GM03348 (cell line): Measurements from ENCODE around the gene ONECUT3.
"Not testable (repeated sequence)": the region's sequence is repeated elsewhere in the genome, so short reads cannot be mapped to it uniquely, and the experiment has no call there.

ENCODE experiments used
- DNase-seq: peaks from one replicate; pipeline ENCODE4 v3.0.0; 2012; ENCODE audit warnings: low spot score

Gene ONECUT3

GRCh38 chr19:1794424-1795172, 41.3 kb downstream of the ONECUT3 start:
- DNase-seq: no peak

- no peak for DNase-seq
These were observed 43.3 kb downstream of the ONECUT3 start for GRCh38 chr19:1796395-1797142.

GRCh38 chr19:1797313-1797712, 44.0 kb downstream of the ONECUT3 start:
- DNase-seq: not testable (repeated sequence)

- DNase-seq: no peak
These were observed 46.5 kb downstream of the ONECUT3 start for GRCh38 chr19:1799695-1800342.

- DNase-seq: no peak
These were observed 51.6 kb downstream of the ONECUT3 start for GRCh38 chr19:1804858-1805257.

GRCh38 chr19:1805401-1806183, 52.3 kb downstream of the ONECUT3 start:
- no peak for DNase-seq

- no peak for DNase-seq
These were observed 53.1 kb downstream of the ONECUT3 start for GRCh38 chr19:1806184-1807029.

- no peak for DNase-seq
These were observed 53.9 kb downstream of the ONECUT3 start for GRCh38 chr19:1807030-1807694.

GRCh38 chr19:1807695-1808394, 54.5 kb downstream of the ONECUT3 start:
- DNase-seq: no peak

- DNase-seq: no peak
These were observed 55.1 kb downstream of the ONECUT3 start for GRCh38 chr19:1808395-1808731.

- no peak for DNase-seq
These were observed 56.4 kb downstream of the ONECUT3 start for GRCh38 chr19:1809678-1810077.

- no peak for DNase-seq
These were observed 57.3 kb downstream of the ONECUT3 start for GRCh38 chr19:1810439-1811160.

GRCh38 chr19:1811472-1811894, 58.2 kb downstream of the ONECUT3 start:
- DNase-seq: peak; percentile 73

- peak; percentile 100 for DNase-seq
These were observed 58.7 kb downstream of the ONECUT3 start, which contains the start of gene ATP8B3 for GRCh38 chr19:1811942-1812425. TSS of gene ATP8B3 (minus strand) at chr19:1812276. CDS start at chr19:1811736, 540 bp downstream.

GRCh38 chr19:1812426-1813191, 59.3 kb downstream of the ONECUT3 start:
- DNase-seq: peak; percentile 95

GRCh38 chr19:1813192-1814182, 60.2 kb downstream of the ONECUT3 start:
- no peak for DNase-seq

GRCh38 chr19:1814391-1814790, 61.1 kb downstream of the ONECUT3 start:
- DNase-seq: no peak
